Mucosa of descending colon (tissue), 3 donors: Measurements from ENCODE around the gene PLXNA2. TPM values are rescaled to one million over a fixed set of nuclear protein-coding genes. Genes with fewer than 3 reads are reported as not detected.

Experiments used
- ATAC-seq: fragments of 200-7000 bp; cut with Tn5 transposase; one replicate; pipeline ENCODE4 v1.9.1; 2020; ENCODE audit warnings: mild to moderate bottlenecking, moderate library complexity
- DNase-seq, 3 donors: peaks; one replicate each; pipeline ENCODE4 v3.0.0-alpha.2; 2020
- H3K36me3 ChIP-seq: fragments of 200-600 bp; one replicate; pipeline ENCODE4 v1.8.0; 2021; ENCODE audit warnings: low read depth, mild to moderate bottlenecking
- H3K4me1 ChIP-seq: fragments of 200-600 bp; one replicate; pipeline ENCODE4 v1.8.0; 2021; ENCODE audit warnings: low read depth, mild to moderate bottlenecking
- H3K4me3 ChIP-seq: fragments of 200-600 bp; one replicate; pipeline ENCODE4 v1.8.0; 2021; ENCODE audit warnings: mild to moderate bottlenecking
- H3K9me3 ChIP-seq: fragments of 200-600 bp; one replicate; pipeline ENCODE4 v1.8.0; 2021; ENCODE audit warnings: mild to moderate bottlenecking
- CTCF ChIP-seq: fragments of 200-600 bp; IDR thresholded peaks from one replicate; pipeline ENCODE4 v1.8.0; 2022; ENCODE audit warnings: antibody characterized with exemption, mild to moderate bottlenecking
- intact Hi-C, 2 donors: fragments of 100-400 bp; cut with DNase I in 1 of 2; cut with micrococcal nuclease in 1 of 2; formaldehyde crosslinking; loops; one replicate each; pipeline versions ENCODE4 v1.11.0 to v1.11.1; 2022; cut with DNase I, micrococcal nuclease
- total RNA-seq, 3 donors: library from RNA; stranded (reverse); fragmentation: NEBNext Ultra II Directional in 2 of 3; extraction: Animal tissue kit (Norgen Biotek cat#: 25700) in 2 of 3; gene quantifications; one replicate each; pipeline versions ENCODE4 v1.2.1 to v1.2.4, GENCODE V29; 2021 to 2023
- donor health status: DM: no; HTN: no; CAD: no; lungs with moderate emphysema.
- donor health status: DM: no; HTN: no; CAD: no.
- donor health status: DM: no; HTN: yes; CAD: no.

Gene PLXNA2
- total RNA-seq, 3 donors from 2014 or later, result 65.5 to 127 (median 70.6) TPM

GRCh38 chr1:208126108-208126507 lies 118.1 kb downstream of the PLXNA2 start:
- H3K4me1 ChIP-seq, result no peaks in the 10 kb centered on the region
- H3K4me3 ChIP-seq, result no peak overlapping the region
- ATAC-seq (no peak), DNase-seq (no peak)
- no peak for TF ChIP-seq CTCF
- intact Hi-C loops, result no loop called here
- no peaks in the 10 kb centered on the region for H3K9me3 ChIP-seq
- no peaks in the 10 kb centered on the region for H3K36me3 ChIP-seq

GRCh38 chr1:208122612-208123358 lies 121.4 kb downstream of the PLXNA2 start:
- Histone ChIP-seq H3K4me3 (no peak overlapping the region), H3K36me3 (no peaks in the 10 kb centered on the region), H3K4me1 (peaks cover 7% of the 10 kb centered on the region), H3K9me3 (no peaks in the 10 kb centered on the region)
- DNase-seq (no peak), ATAC-seq (no peak)
- intact Hi-C loops, result no loop called here
- TF ChIP-seq CTCF, result no peak

GRCh38 chr1:208121813-208122364 lies 122.3 kb downstream of the PLXNA2 start:
- ATAC-seq (no peak), DNase-seq (no peak)
- TF ChIP-seq CTCF, result no peak
- H3K9me3 ChIP-seq, result no peaks in the 10 kb centered on the region
- no peaks in the 10 kb centered on the region for H3K36me3 ChIP-seq
- H3K4me3 ChIP-seq, result no peak overlapping the region
- H3K4me1 ChIP-seq, result peaks cover 7% of the 10 kb centered on the region
- intact Hi-C loops, result no loop called here

- peaks cover 7% of the 10 kb centered on the region for H3K4me1 ChIP-seq
- ATAC-seq (no peak), DNase-seq (no peak)
- H3K4me3 ChIP-seq, result no peak overlapping the region
- no peak for TF ChIP-seq CTCF
- intact Hi-C loops, result no loop called here
- no peaks in the 10 kb centered on the region for H3K9me3 ChIP-seq
- no peaks in the 10 kb centered on the region for H3K36me3 ChIP-seq
Measured at GRCh38 chr1:208120431-208120790, 123.8 kb downstream of the PLXNA2 start.

GRCh38 chr1:208118841-208119606 lies 125.2 kb downstream of the PLXNA2 start:
- Histone ChIP-seq H3K4me1 (peaks cover 7% of the 10 kb centered on the region), H3K9me3 (no peaks in the 10 kb centered on the region), H3K36me3 (no peaks in the 10 kb centered on the region), H3K4me3 (no peak overlapping the region)
- TF ChIP-seq CTCF, result no peak
- ATAC-seq, result peak; percentile 78
- intact Hi-C loops, result no loop called here
- no peak for DNase-seq
